ENCODE measurements around the gene CLEC16A. TPM values are rescaled to one million over a fixed set of nuclear protein-coding genes. Genes with fewer than 3 reads are reported as not detected.
A peak's percentile ranks its signal among the peaks of the same experiment; 100 is the strongest.

CLEC16A gene
- total and polyA plus RNA-seq, 2 donors (not counting 1 experiment from before 2014, with no cell fraction given): 21.9 to 79.5 TPM

GRCh38 chr16:11050944-11051343 lies 106.6 kb downstream of the CLEC16A start:
- Histone ChIP-seq H3K9me3 (ENCODE audit: control extremely low read depth in 1 of 3, control insufficient read depth in 2 of 3, insufficient read depth in 1 of 3, low read length in 2 of 3) (no peaks in the 10 kb centered on the region), H3K79me2 (ENCODE audit: control insufficient read depth, insufficient read depth, low read length) (no peaks in the 10 kb centered on the region), H3K27me3 (replicated peaks in 1 of 4; ENCODE audit: control extremely low read depth in 1 of 4, control insufficient read depth in 3 of 4, insufficient read depth in 4 of 4, low read length in 3 of 4) (no peaks in the 10 kb centered on the region), H4K20me1 (ENCODE audit: control insufficient read depth, insufficient read depth, low read length, poor library complexity, severe bottlenecking) (no peaks in the 10 kb centered on the region), H3K36me3 (replicated peaks in 1 of 2; ENCODE audit: control extremely low read depth in 1 of 2, control insufficient read depth in 1 of 2, extremely low read depth in 1 of 2, insufficient read depth in 2 of 2, low read length in 1 of 2) (peaks cover 2 to 60% of the 10 kb centered on the region in 2 experiments), H3K4me1 (ENCODE audit: control insufficient read depth in 2 of 2, insufficient read depth in 2 of 2, low read length in 2 of 2) (peaks cover 11 to 14% of the 10 kb centered on the region in 2 donors), H3K4me2 (replicated peaks; ENCODE audit: low read depth, low read length, poor library complexity, severe bottlenecking) (no peak overlapping the region), H3K4me3 (ENCODE audit: control extremely low read depth in 1 of 5, extremely low read depth in 1 of 5, insufficient read depth in 1 of 5, low read depth in 2 of 5, low read length in 4 of 5) (no peak overlapping the region), H3K27ac (ENCODE audit: low read length in 2 of 2) (no peak overlapping the region), H3K9ac (ENCODE audit: low read length) (no peak overlapping the region), H2AFZ (ENCODE audit: insufficient read depth, low read depth, low read length, poor library complexity, severe bottlenecking) (no peak overlapping the region)
- TF ChIP-seq EZH2 (IDR thresholded peaks at IDR 0.05; ENCODE audit: borderline replicate concordance, insufficient read depth, low read depth, low read length, poor library complexity, severe bottlenecking): no peak
- no peak for TF ChIP-seq CTCF (IDR thresholded peaks at IDR 0.05)
- ATAC-seq (ENCODE audit: low read depth) (no peak), DNase-seq (no peak)
- Mint-ChIP-seq H3K9me3 (ENCODE audit: insufficient read depth) (no peaks in the 10 kb centered on the region), H3K27ac (peak overlapping the region; percentile 15), H3K4me1 (peaks cover 19% of the 10 kb centered on the region), H3K27me3 (no peaks in the 10 kb centered on the region), H3K4me3 (no peak overlapping the region)
- CTCF ChIA-PET: interaction anchor here (1.1 to 1.4 kb wide), 2 partner anchors 17 to 208 kb away, joined by 3 to 4 read pairs; no protein-coding TSS in a partner anchor
- POLR2A ChIA-PET: no interaction called here
- WGBS (ENCODE audit: insufficient coverage): 71% methylated on average over 5 of the region's 7 CpGs
- intact Hi-C loops (cut with micrococcal nuclease): no loop called here

DNA sequence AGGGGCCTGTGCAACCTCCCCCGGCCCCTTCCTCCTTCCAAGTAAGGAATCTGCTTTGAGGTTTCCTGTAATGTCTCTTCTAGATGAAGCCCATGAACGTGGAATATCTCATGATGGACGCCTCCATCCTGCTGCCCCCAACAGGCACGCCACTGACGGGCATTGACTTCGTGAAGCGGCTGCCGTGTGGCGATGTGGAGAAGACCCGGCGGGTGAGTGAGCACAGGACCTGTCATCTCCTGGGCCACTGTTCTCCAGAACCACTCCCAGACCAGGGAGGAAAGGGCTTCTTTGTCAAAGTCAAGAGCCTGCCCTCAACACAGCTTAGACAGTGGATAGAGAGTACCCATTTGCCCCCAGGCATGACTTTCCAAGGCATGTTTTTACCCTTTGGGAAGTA lies 107.1 kb downstream of the CLEC16A start:
- Mint-ChIP-seq H3K27me3 (no peaks in the 10 kb centered on the region), H3K9me3 (ENCODE audit: insufficient read depth) (no peaks in the 10 kb centered on the region), H3K27ac (no peak overlapping the region), H3K4me3 (no peak overlapping the region), H3K4me1 (peaks cover 19% of the 10 kb centered on the region)
- H3K4me3 ChIP-seq (ENCODE audit: control extremely low read depth in 1 of 5, extremely low read depth in 1 of 5, insufficient read depth in 1 of 5, low read depth in 2 of 5, low read length in 4 of 5): no peak overlapping the region
- peaks cover 1 to 60% of the 10 kb centered on the region in 2 experiments for H3K36me3 ChIP-seq (replicated peaks in 1 of 2; ENCODE audit: control extremely low read depth in 1 of 2, control insufficient read depth in 1 of 2, extremely low read depth in 1 of 2, insufficient read depth in 2 of 2, low read length in 1 of 2)
- ChIA-PET POLR2A (no interaction called here), CTCF (interaction anchor here (1.0 to 1.1 kb wide), 2 partner anchors 68 to 207 kb away, joined by 3 read pairs; no protein-coding TSS in a partner anchor)
- 95% methylated on average over 9 of the region's 11 CpGs for WGBS (ENCODE audit: insufficient coverage)
- no peak overlapping the region for H2AFZ ChIP-seq (ENCODE audit: insufficient read depth, low read depth, low read length, poor library complexity, severe bottlenecking)
- H3K9me3 ChIP-seq (ENCODE audit: control extremely low read depth in 1 of 3, control insufficient read depth in 2 of 3, insufficient read depth in 1 of 3, low read length in 2 of 3): no peaks in the 10 kb centered on the region
- H4K20me1 ChIP-seq (ENCODE audit: control insufficient read depth, insufficient read depth, low read length, poor library complexity, severe bottlenecking): no peaks in the 10 kb centered on the region
- H3K79me2 ChIP-seq (ENCODE audit: control insufficient read depth, insufficient read depth, low read length): no peaks in the 10 kb centered on the region
- H3K9ac ChIP-seq (ENCODE audit: low read length): no peak overlapping the region
- no peak overlapping the region for H3K27ac ChIP-seq (ENCODE audit: low read length in 2 of 2)
- no peak overlapping the region for H3K4me2 ChIP-seq (replicated peaks; ENCODE audit: low read depth, low read length, poor library complexity, severe bottlenecking)
- intact Hi-C loops (cut with micrococcal nuclease): no loop called here
- peaks cover 11 to 14% of the 10 kb centered on the region in 2 donors for H3K4me1 ChIP-seq (ENCODE audit: control insufficient read depth in 2 of 2, insufficient read depth in 2 of 2, low read length in 2 of 2)
- TF ChIP-seq EZH2 (IDR thresholded peaks at IDR 0.05; ENCODE audit: borderline replicate concordance, insufficient read depth, low read depth, low read length, poor library complexity, severe bottlenecking) (no peak), CTCF (IDR thresholded peaks at IDR 0.05) (no peak)
- no peak for ATAC-seq (ENCODE audit: low read depth)
- H3K27me3 ChIP-seq (replicated peaks in 1 of 4; ENCODE audit: control extremely low read depth in 1 of 4, control insufficient read depth in 3 of 4, insufficient read depth in 4 of 4, low read length in 3 of 4): no peaks in the 10 kb centered on the region
- DNase-seq: no peak
